D721Med (cell line): ENCODE measurements around the gene TNRC6A.
"Not testable (repeated sequence)": the region's sequence is repeated elsewhere in the genome, so short reads cannot be mapped to it uniquely, and the experiment has no call there.

Experiments
- DNase-seq: peaks from one replicate; pipeline ENCODE4 v3.0.0; 2011; ENCODE audit warnings: low spot score; ENCODE audit not compliant: insufficient read length
- FAIRE-seq: peaks from 2 replicates; lab custom pipeline; 2011; peaks lifted over from hg19 to GRCh38; lab: Jason Lieb, UNC
- CTCF ChIP-seq: IDR thresholded peaks from 2 replicates; pipeline ENCODE4 v1.5.1; 2012; ENCODE audit warnings: mild to moderate bottlenecking, control low read depth; ENCODE audit not compliant: insufficient read depth; ENCODE audit errors: missing control alignments

The TNRC6A gene

GRCh38 chr16:24736758-24737157 lies 7.3 kb downstream of the TNRC6A start:
- DNase-seq (no peak), FAIRE-seq (no peak)
- TF ChIP-seq CTCF = no peak

GRCh38 chr16:24737391-24737871 lies 8.0 kb downstream of the TNRC6A start:
- no peak for TF ChIP-seq CTCF
- DNase-seq = no peak
- FAIRE-seq = no peak

GRCh38 chr16:24737916-24738594 lies 8.6 kb downstream of the TNRC6A start:
- DNase-seq (no peak), FAIRE-seq (no peak)
- no peak for TF ChIP-seq CTCF

- no peak for TF ChIP-seq CTCF
- FAIRE-seq (no peak), DNase-seq (no peak)
These were observed 9.4 kb downstream of the TNRC6A start for GRCh38 chr16:24738895-24739294.

- no peak for FAIRE-seq
- DNase-seq = no peak
- no peak for TF ChIP-seq CTCF
These were observed 12.4 kb downstream of the TNRC6A start for GRCh38 chr16:24741862-24742261.

GRCh38 chr16:24742610-24743009 lies 13.2 kb downstream of the TNRC6A start:
- not testable (repeated sequence) for FAIRE-seq, DNase-seq

- FAIRE-seq (no peak), DNase-seq (no peak)
- no peak for TF ChIP-seq CTCF
These were observed 15.9 kb downstream of the TNRC6A start for GRCh38 chr16:24745391-24745790.
